ENCODE measurements around the gene CYLD.
A peak's percentile ranks its signal among the peaks of the same experiment; 100 is the strongest.

GRCh38 chr16:50741781-50742575 lies at the start of gene CYLD:
- TF ChIP-seq, protein P1, sequence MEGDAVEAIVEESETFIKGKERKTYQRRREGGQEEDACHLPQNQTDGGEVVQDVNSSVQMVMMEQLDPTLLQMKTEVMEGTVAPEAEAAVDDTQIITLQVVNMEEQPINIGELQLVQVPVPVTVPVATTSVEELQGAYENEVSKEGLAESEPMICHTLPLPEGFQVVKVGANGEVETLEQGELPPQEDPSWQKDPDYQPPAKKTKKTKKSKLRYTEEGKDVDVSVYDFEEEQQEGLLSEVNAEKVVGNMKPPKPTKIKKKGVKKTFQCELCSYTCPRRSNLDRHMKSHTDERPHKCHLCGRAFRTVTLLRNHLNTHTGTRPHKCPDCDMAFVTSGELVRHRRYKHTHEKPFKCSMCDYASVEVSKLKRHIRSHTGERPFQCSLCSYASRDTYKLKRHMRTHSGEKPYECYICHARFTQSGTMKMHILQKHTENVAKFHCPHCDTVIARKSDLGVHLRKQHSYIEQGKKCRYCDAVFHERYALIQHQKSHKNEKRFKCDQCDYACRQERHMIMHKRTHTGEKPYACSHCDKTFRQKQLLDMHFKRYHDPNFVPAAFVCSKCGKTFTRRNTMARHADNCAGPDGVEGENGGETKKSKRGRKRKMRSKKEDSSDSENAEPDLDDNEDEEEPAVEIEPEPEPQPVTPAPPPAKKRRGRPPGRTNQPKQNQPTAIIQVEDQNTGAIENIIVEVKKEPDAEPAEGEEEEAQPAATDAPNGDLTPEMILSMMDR (IDR thresholded peaks at IDR 0.05; ENCODE audit: insufficient read depth, low read length): no peak
- TF ChIP-seq, protein P2, sequence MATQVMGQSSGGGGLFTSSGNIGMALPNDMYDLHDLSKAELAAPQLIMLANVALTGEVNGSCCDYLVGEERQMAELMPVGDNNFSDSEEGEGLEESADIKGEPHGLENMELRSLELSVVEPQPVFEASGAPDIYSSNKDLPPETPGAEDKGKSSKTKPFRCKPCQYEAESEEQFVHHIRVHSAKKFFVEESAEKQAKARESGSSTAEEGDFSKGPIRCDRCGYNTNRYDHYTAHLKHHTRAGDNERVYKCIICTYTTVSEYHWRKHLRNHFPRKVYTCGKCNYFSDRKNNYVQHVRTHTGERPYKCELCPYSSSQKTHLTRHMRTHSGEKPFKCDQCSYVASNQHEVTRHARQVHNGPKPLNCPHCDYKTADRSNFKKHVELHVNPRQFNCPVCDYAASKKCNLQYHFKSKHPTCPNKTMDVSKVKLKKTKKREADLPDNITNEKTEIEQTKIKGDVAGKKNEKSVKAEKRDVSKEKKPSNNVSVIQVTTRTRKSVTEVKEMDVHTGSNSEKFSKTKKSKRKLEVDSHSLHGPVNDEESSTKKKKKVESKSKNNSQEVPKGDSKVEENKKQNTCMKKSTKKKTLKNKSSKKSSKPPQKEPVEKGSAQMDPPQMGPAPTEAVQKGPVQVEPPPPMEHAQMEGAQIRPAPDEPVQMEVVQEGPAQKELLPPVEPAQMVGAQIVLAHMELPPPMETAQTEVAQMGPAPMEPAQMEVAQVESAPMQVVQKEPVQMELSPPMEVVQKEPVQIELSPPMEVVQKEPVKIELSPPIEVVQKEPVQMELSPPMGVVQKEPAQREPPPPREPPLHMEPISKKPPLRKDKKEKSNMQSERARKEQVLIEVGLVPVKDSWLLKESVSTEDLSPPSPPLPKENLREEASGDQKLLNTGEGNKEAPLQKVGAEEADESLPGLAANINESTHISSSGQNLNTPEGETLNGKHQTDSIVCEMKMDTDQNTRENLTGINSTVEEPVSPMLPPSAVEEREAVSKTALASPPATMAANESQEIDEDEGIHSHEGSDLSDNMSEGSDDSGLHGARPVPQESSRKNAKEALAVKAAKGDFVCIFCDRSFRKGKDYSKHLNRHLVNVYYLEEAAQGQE (IDR thresholded peaks at IDR 0.05; ENCODE audit: insufficient replicate concordance, low read depth): no peak
- TF ChIP-seq POLR2AphosphoS5 (IDR thresholded peaks at IDR 0.05; ENCODE audit: low read depth) (peak; percentile 58; the same call in 1 of the 2 replicates), GABPA (IDR thresholded peaks at IDR 0.05; ENCODE audit: low read depth) (peak; percentile 36; the same call in 1 of the 2 replicates), SPI1 (IDR thresholded peaks at IDR 0.05; ENCODE audit: borderline replicate concordance, low read depth) (no peak)
